ENCODE results near the gene RIPK4. TPM values are rescaled to one million over a fixed set of nuclear protein-coding genes. Genes with fewer than 3 reads are reported as not detected.
A peak's percentile ranks its signal among the peaks of the same experiment; 100 is the strongest.

The RIPK4 gene
- total RNA-seq, 1 experiment from 2014 or later = 16.0 TPM

DNA sequence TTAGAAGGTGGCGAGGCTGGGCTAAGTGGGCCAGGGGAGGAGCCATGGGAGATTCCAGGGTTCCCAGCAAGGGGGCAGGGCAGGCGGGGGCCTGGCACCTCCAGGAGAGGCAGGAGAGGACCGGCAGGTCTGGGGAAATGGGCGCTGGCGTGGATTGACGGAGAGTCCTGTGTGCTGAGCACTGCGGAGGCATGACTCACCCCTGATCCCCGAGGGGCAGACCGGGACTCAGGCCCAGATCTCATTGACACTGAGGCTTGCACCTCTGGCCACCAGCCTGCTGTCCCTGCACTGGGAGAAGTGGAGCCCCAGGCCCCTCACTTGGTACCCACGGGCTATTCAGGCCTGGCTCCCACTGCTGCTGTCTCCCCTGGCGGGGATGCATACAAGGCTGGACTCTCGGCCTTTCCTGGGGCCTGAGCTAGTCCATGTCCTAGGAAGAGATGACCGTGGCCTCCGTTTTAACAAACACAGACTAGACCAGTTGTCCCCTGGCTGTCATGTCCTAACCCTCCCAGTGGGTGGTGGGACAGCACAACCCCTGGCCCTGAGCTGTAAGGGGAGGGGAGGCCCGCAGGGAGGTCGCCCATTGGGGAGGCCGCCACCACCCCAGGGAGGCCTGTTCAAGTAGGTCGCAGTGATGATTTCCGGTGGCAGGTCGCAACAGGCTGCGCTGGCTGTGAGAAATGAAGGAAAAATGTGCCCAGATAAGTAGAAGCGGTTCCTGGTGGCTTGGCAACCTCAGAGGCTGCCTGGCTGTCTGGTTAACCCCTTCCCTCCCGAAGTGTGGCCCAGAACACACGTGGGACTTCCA, 39.7 kb downstream of the RIPK4 start:
- intact Hi-C loops (cut with micrococcal nuclease; ENCODE audit: unreplicated experiment) = no loop called here
- H3K9me3 ChIP-seq (ENCODE audit: low read depth, low read length, poor library complexity, severe bottlenecking) = no peaks in the 10 kb centered on the region
- no TSS peak for BruUV-seq (replicated peaks)
- DNase-seq (ENCODE audit: low spot score) = peak; percentile 52
- H3K4me1 ChIP-seq (ENCODE audit: insufficient read depth, low read length, poor library complexity, severe bottlenecking) = peaks cover 8% of the 10 kb centered on the region
- no peak overlapping the region for H3K27ac ChIP-seq (ENCODE audit: low read depth, low read length, poor library complexity, severe bottlenecking)
- ChIA-PET CTCF (no interaction called here), POLR2A (ENCODE audit: low non-redundant PET) (no interaction called here)
- no peak for TF ChIP-seq EZH2 (IDR thresholded peaks at IDR 0.05; ENCODE audit: borderline replicate concordance, low read depth, low read length, poor library complexity, severe bottlenecking)
- TF ChIP-seq CTCF (conservative IDR thresholded peaks at IDR 0.05; ENCODE audit: low read depth, low read length) = no peak
- no peak overlapping the region for H3K4me3 ChIP-seq (ENCODE audit: low read depth, low read length, poor library complexity, severe bottlenecking)
- H3K36me3 ChIP-seq (ENCODE audit: insufficient read depth, low read length, poor library complexity, severe bottlenecking) = no peaks in the 10 kb centered on the region
- no peaks in the 10 kb centered on the region for H3K27me3 ChIP-seq (replicated peaks; ENCODE audit: insufficient read depth, low read depth, low read length, poor library complexity)

GRCh38 chr21:41726630-41726969, 40.3 kb downstream of the RIPK4 start:
- intact Hi-C loops (cut with micrococcal nuclease; ENCODE audit: unreplicated experiment) = no loop called here

DNA sequence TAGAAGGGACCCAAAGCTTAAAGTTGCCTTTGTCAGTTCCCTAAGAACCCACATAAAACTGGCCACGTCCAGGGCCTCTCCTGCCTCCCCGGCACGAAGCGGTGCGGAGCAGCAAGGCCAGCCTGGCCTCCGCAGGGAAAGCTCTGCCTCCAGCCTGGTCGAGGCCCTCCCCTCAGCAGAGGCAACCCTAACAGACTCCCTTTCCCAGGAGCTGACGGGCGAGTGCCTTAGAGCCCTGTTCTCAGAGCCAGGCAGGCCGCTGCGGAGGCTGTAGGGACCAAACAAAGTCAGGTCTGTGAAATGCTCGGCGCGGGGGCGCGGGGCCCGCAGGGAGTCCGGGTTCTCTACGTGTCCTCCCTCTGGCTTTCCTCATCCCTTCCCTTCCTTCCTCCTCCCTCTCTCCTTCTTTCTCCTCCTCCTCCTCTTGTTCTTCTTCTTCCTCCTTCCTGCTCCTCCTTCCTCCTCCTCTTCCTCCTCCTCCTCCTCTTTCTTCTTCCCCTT, 40.7 kb downstream of the RIPK4 start:
- Histone ChIP-seq H3K27me3 (replicated peaks; ENCODE audit: insufficient read depth, low read depth, low read length, poor library complexity) (no peaks in the 10 kb centered on the region), H3K36me3 (ENCODE audit: insufficient read depth, low read length, poor library complexity, severe bottlenecking) (no peaks in the 10 kb centered on the region), H3K27ac (ENCODE audit: low read depth, low read length, poor library complexity, severe bottlenecking) (no peak overlapping the region), H3K9me3 (ENCODE audit: low read depth, low read length, poor library complexity, severe bottlenecking) (no peaks in the 10 kb centered on the region), H3K4me3 (ENCODE audit: low read depth, low read length, poor library complexity, severe bottlenecking) (no peak overlapping the region), H3K4me1 (ENCODE audit: insufficient read depth, low read length, poor library complexity, severe bottlenecking) (peaks cover 8% of the 10 kb centered on the region)
- CTCF ChIA-PET = interaction anchor here (0.5 kb wide), 1 partner anchor 15 kb away, joined by 3 read pairs; no protein-coding TSS in a partner anchor
- no peak for DNase-seq (ENCODE audit: low spot score)
- no peak for TF ChIP-seq EZH2 (IDR thresholded peaks at IDR 0.05; ENCODE audit: borderline replicate concordance, low read depth, low read length, poor library complexity, severe bottlenecking)
- no peak for TF ChIP-seq CTCF (conservative IDR thresholded peaks at IDR 0.05; ENCODE audit: low read depth, low read length)
- BruUV-seq (replicated peaks) = no TSS peak
- intact Hi-C loops (cut with micrococcal nuclease; ENCODE audit: unreplicated experiment) = no loop called here
- POLR2A ChIA-PET (ENCODE audit: low non-redundant PET) = no interaction called here

More at GRCh38 chr21:41726630-41726969, 40.3 kb downstream of the RIPK4 start:
- no peak for DNase-seq (ENCODE audit: low spot score)
- Histone ChIP-seq H3K4me3 (ENCODE audit: low read depth, low read length, poor library complexity, severe bottlenecking) (no peak overlapping the region), H3K36me3 (ENCODE audit: insufficient read depth, low read length, poor library complexity, severe bottlenecking) (no peaks in the 10 kb centered on the region), H3K27me3 (replicated peaks; ENCODE audit: insufficient read depth, low read depth, low read length, poor library complexity) (no peaks in the 10 kb centered on the region), H3K9me3 (ENCODE audit: low read depth, low read length, poor library complexity, severe bottlenecking) (no peaks in the 10 kb centered on the region), H3K27ac (ENCODE audit: low read depth, low read length, poor library complexity, severe bottlenecking) (no peak overlapping the region), H3K4me1 (ENCODE audit: insufficient read depth, low read length, poor library complexity, severe bottlenecking) (peaks cover 8% of the 10 kb centered on the region)
- ChIA-PET POLR2A (ENCODE audit: low non-redundant PET) (no interaction called here), CTCF (interaction anchor here (0.5 kb wide), 1 partner anchor 15 kb away, joined by 3 read pairs; no protein-coding TSS in a partner anchor)
- BruUV-seq (replicated peaks) = no TSS peak
- TF ChIP-seq CTCF (conservative IDR thresholded peaks at IDR 0.05; ENCODE audit: low read depth, low read length) (no peak), EZH2 (IDR thresholded peaks at IDR 0.05; ENCODE audit: borderline replicate concordance, low read depth, low read length, poor library complexity, severe bottlenecking) (no peak)
